Pancreas (tissue), 8 donors: ENCODE measurements around the gene CASP10. TPM values are rescaled to one million over a fixed set of nuclear protein-coding genes. Genes with fewer than 3 reads are reported as not detected.

Experiments
- polyA plus RNA-seq, 2 donors: library from polyadenylated mRNA; stranded (reverse); fragments of 200-250 nt; gene quantifications; one replicate each; pipeline ENCODE4 v1.2.3, GENCODE V29; 2013
- total RNA-seq, 6 donors: library from RNA; stranded (reverse); fragmentation: NEBNext Ultra II Directional in 4 of 6; extraction: Animal tissue kit (Norgen Biotek cat#: 25700) in 4 of 6; gene quantifications; one replicate each; pipeline versions ENCODE4 v1.2.1 to v1.2.4, GENCODE V29; 2021 to 2023
- donor health status: healthy with polysubstance abuse.
- donor health status: DM: no; HTN: no; CAD: no; lungs with moderate emphysema.
- donor health status: DM: no; HTN: no; CAD: no.
- donor health status: Bipolar disorder and iron deficiency.
- donor health status: DM: yes; HTN: yes; CAD: no.
- donor health status: DM: no; HTN: no; CAD: no.
- donor health status: DM: no; HTN: no; CAD: no.
- donor health status: DM: yes; HTN: yes; CAD: no.

CASP10 gene
- total and polyA plus RNA-seq, 8 donors: 3.0 to 11.7 (median 5.1) TPM

Other genes with a start within 250 kb of the CASP10 start
- gene ORC2, start 219.5 kb upstream of the CASP10 start, total RNA-seq: 10 to 100 TPM; 11.1 to 17.8 (median 14.4) TPM
- 1 to 10 TPM; 9.2 to 9.3 TPM for gene ORC2, start 219.5 kb upstream of the CASP10 start, polyA plus RNA-seq
- gene HYCC2, start 111.5 kb upstream of the CASP10 start, total RNA-seq: 10 to 100 TPM in 3 of 6 donors, 1 to 10 TPM in 3; 7.2 to 14.5 (median 9.6) TPM
- 1 to 10 TPM; 4.2 to 4.7 TPM for gene HYCC2, start 111.5 kb upstream of the CASP10 start, polyA plus RNA-seq
- gene NDUFB3, start 111.1 kb upstream of the CASP10 start, total RNA-seq: 10 to 100 TPM; 14.8 to 36.7 (median 26.6) TPM
- 10 to 100 TPM; 23.2 to 42.5 TPM for gene NDUFB3, start 111.1 kb upstream of the CASP10 start, polyA plus RNA-seq
- 100 to 1,000 TPM in 1 of 6 donors, 10 to 100 TPM in 5; 37.0 to 101 (median 56.6) TPM for gene CFLAR, start 67.0 kb upstream of the CASP10 start, total RNA-seq
- gene CFLAR, start 67.0 kb upstream of the CASP10 start, polyA plus RNA-seq: 10 to 100 TPM; 34.6 to 37.1 TPM
- 10 to 100 TPM in 1 of 6 donors, 1 to 10 TPM in 5; 4.8 to 13.5 (median 9.1) TPM for gene CASP8, start 77.4 kb downstream of the CASP10 start, total RNA-seq
- gene CASP8, start 77.4 kb downstream of the CASP10 start, polyA plus RNA-seq: 1 to 10 TPM; 4.5 to 5.7 TPM
- 1 to 10 TPM in 1 of 6 donors, under 1 TPM in 5; 0.28 to 1.2 (median 0.63) TPM for gene FLACC1, start 174.2 kb downstream of the CASP10 start, total RNA-seq
- under 1 TPM; 0.38 to 0.54 TPM for gene FLACC1, start 174.2 kb downstream of the CASP10 start, polyA plus RNA-seq